Endothelial cell (in vitro differentiated cells): Measurements from ENCODE around the gene CACNG7. TPM values are rescaled to one million over a fixed set of nuclear protein-coding genes. Genes with fewer than 3 reads are reported as not detected.

Experiments used
- DNase-seq: peaks from one replicate; pipeline ENCODE4 v3.0.0; 2021; ENCODE audit warnings: low spot score
- H3K27ac Mint-ChIP-seq: one replicate; pipeline ENCODE4 v1.8.0; 2021; ENCODE audit warnings: mixed read lengths, inconsistent platforms; ENCODE audit not compliant: unreplicated experiment
- H3K27me3 Mint-ChIP-seq: one replicate; pipeline ENCODE4 v1.8.0; 2021; ENCODE audit warnings: mild to moderate bottlenecking, moderate library complexity, mixed read lengths, inconsistent platforms; ENCODE audit not compliant: unreplicated experiment
- H3K36me3 Mint-ChIP-seq: one replicate; pipeline ENCODE4 v1.8.0; 2021; ENCODE audit warnings: mild to moderate bottlenecking, low read depth, mixed read lengths, inconsistent platforms; ENCODE audit not compliant: unreplicated experiment
- H3K4me1 Mint-ChIP-seq: one replicate; pipeline ENCODE4 v1.8.0; 2021; ENCODE audit warnings: mild to moderate bottlenecking, mixed read lengths, inconsistent platforms; ENCODE audit not compliant: unreplicated experiment
- H3K4me3 Mint-ChIP-seq: one replicate; pipeline ENCODE4 v1.8.0; 2021; ENCODE audit warnings: mild to moderate bottlenecking, mixed read lengths, inconsistent platforms; ENCODE audit not compliant: unreplicated experiment
- H3K9me3 Mint-ChIP-seq: one replicate; pipeline ENCODE4 v1.8.0; 2021; ENCODE audit warnings: mixed read lengths, inconsistent platforms; ENCODE audit not compliant: unreplicated experiment
- CTCF ChIP-seq: fragments of 200-600 bp; sonication (generic); IDR thresholded peaks from one replicate; pipeline ENCODE4 v1.5.0; 2021; ENCODE audit warnings: antibody characterized with exemption; ENCODE audit not compliant: unreplicated experiment
- total RNA-seq: library from RNA; stranded (reverse); fragmentation: NEBNext Ultra II Directional; extraction: Animal tissue kit (Norgen Biotek cat#: 25700); gene quantifications from one replicate; pipeline ENCODE4 v1.2.1, GENCODE V29; 2021; ENCODE audit not compliant: unreplicated experiment

CACNG7 gene
- total RNA-seq, 1 donor from 2014 or later: 0.51 TPM

DNA sequence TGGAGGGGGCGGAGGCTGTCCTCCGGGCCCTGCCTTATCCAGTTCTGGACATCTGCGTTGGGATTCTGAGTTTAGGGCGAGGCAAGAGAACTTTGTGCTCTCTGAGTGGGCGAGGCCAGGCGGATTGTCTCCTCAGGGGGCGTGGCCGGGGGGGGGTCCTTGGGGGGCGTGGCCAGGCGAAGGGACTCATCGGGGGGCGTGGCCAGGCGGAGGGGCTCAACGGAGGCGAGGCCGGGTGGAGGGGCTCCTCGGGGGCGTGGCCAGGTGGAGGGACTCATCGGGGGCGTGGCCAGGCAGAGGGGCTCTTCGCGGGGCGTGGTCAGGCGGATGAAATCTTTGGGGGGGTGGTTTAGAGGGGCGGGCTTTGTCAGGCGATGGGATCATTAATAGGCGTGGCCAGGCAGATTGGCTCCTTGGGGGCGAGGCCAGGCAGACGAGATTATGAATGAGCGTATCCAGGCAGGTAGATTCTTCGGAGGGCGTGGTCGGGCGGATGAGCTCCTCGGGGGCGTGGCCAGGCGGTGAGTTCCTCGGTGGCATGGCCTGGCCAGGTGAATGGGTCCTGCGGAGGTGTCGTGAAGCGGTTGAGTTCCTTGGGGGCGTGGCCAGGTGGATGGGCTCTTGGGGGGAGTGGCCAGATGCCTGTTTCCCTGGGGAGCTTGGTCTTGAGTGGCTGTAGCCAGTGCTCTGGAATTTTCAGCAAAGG, 10.3 kb upstream of the CACNG7 start:
- no peak for DNase-seq
- peak overlapping the region; percentile 67 for H3K4me3 Mint-ChIP-seq
- peaks cover 10% of the 10 kb centered on the region for H3K27me3 Mint-ChIP-seq
- no peaks in the 10 kb centered on the region for H3K36me3 Mint-ChIP-seq
- peaks cover 10% of the 10 kb centered on the region for H3K4me1 Mint-ChIP-seq
- H3K27ac Mint-ChIP-seq: no peak overlapping the region
- no peak for TF ChIP-seq CTCF
- no peaks in the 10 kb centered on the region for H3K9me3 Mint-ChIP-seq

- Mint-ChIP-seq H3K27me3 (peaks cover 17% of the 10 kb centered on the region), H3K4me1 (peaks cover 13% of the 10 kb centered on the region), H3K9me3 (no peaks in the 10 kb centered on the region), H3K36me3 (no peaks in the 10 kb centered on the region), H3K4me3 (no peak overlapping the region), H3K27ac (no peak overlapping the region)
- DNase-seq: no peak
- no peak for TF ChIP-seq CTCF
These were observed 8.8 kb upstream of the CACNG7 start for GRCh38 chr19:53900191-53900860.

- no peak overlapping the region for H3K4me3 Mint-ChIP-seq
- H3K27ac Mint-ChIP-seq: peak overlapping the region; percentile 24
- no peak for DNase-seq
- peaks cover 24% of the 10 kb centered on the region for H3K27me3 Mint-ChIP-seq
- no peaks in the 10 kb centered on the region for H3K36me3 Mint-ChIP-seq
- H3K9me3 Mint-ChIP-seq: peaks cover 4% of the 10 kb centered on the region
- H3K4me1 Mint-ChIP-seq: peaks cover 23% of the 10 kb centered on the region
- TF ChIP-seq CTCF: no peak
These were observed 5.9 kb upstream of the CACNG7 start for GRCh38 chr19:53903055-53903680.

- peaks cover 4% of the 10 kb centered on the region for H3K9me3 Mint-ChIP-seq
- peaks cover 4% of the 10 kb centered on the region for H3K36me3 Mint-ChIP-seq
- TF ChIP-seq CTCF: no peak
- H3K4me3 Mint-ChIP-seq: no peak overlapping the region
- H3K27me3 Mint-ChIP-seq: peaks cover 29% of the 10 kb centered on the region
- peaks cover 21% of the 10 kb centered on the region for H3K4me1 Mint-ChIP-seq
- no peak overlapping the region for H3K27ac Mint-ChIP-seq
- no peak for DNase-seq
These were observed 4.2 kb upstream of the CACNG7 start for GRCh38 chr19:53904909-53905308.

DNA sequence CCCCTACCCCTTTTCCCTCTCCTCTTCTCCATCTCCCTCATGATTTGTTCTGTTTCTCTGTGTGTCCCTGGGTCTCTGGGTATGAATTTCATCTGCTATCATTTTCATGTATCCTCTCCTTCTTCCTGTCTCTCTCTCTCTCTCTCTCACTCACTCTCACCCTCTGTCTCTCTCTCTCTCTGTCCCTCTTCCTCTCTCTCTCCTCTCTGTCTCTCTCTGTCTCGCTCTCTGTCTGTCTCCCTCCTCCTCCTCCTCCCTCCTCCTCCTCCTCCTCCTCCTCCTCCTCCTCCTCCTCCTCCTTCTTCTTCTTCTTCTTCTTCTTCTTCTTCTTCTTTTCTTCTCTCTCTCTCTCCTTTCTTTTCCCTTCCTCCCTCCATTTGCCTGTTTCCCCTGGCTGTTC, 3.3 kb upstream of the CACNG7 start:
- H3K4me1 Mint-ChIP-seq: peaks cover 27% of the 10 kb centered on the region
- DNase-seq: no peak
- H3K4me3 Mint-ChIP-seq: no peak overlapping the region
- peaks cover 8% of the 10 kb centered on the region for H3K36me3 Mint-ChIP-seq
- H3K9me3 Mint-ChIP-seq: peaks cover 4% of the 10 kb centered on the region
- H3K27me3 Mint-ChIP-seq: peaks cover 35% of the 10 kb centered on the region
- TF ChIP-seq CTCF: no peak
- no peak overlapping the region for H3K27ac Mint-ChIP-seq
